GM23248 (cell line): ENCODE data around the gene CORO2A.

Experiments used
- EZH2 ChIP-seq: fragments of 200-600 bp; sonication (generic); IDR thresholded peaks from 2 replicates; pipeline ENCODE4 v1.6.1; 2018; ENCODE audit warnings: antibody characterized with exemption, mild to moderate bottlenecking; ENCODE audit not compliant: insufficient read depth, poor library complexity, severe bottlenecking
- EZH2phosphoT487 ChIP-seq: fragments of 200-600 bp; sonication (generic); IDR thresholded peaks from 2 replicates; pipeline ENCODE4 v1.6.1; 2018; ENCODE audit warnings: antibody characterized with exemption, moderate library complexity, mild to moderate bottlenecking, low read depth; ENCODE audit not compliant: insufficient read depth

- no peak for TF ChIP-seq EZH2
- no peak for TF ChIP-seq EZH2phosphoT487
Observed at GRCh38 chr9:98132806-98133631, 59.4 kb downstream of the CORO2A start.
